ENCODE data around the gene HPCAL1. TPM values are rescaled to one million over a fixed set of nuclear protein-coding genes. Genes with fewer than 3 reads are reported as not detected.
A peak's percentile ranks its signal among the peaks of the same experiment; 100 is the strongest.

The HPCAL1 gene
- total RNA-seq, 1 donor from 2014 or later, result 72.2 TPM

- DNase-seq, result no peak
Measured at GRCh38 chr2:10338270-10339188, 35.8 kb downstream of the HPCAL1 start.

- peak; percentile 15 for DNase-seq
Measured at GRCh38 chr2:10339647-10340592, 37.2 kb downstream of the HPCAL1 start.

- no peak for DNase-seq
Measured at GRCh38 chr2:10340593-10340975, 37.9 kb downstream of the HPCAL1 start.

GRCh38 chr2:10341193-10341592, 38.5 kb downstream of the HPCAL1 start:
- DNase-seq, result no peak

- no peak for DNase-seq
Measured at GRCh38 chr2:10342245-10342951, 39.7 kb downstream of the HPCAL1 start.

- DNase-seq, result no peak
Measured at GRCh38 chr2:10343191-10343590, 40.5 kb downstream of the HPCAL1 start.

- DNase-seq, result no peak
Measured at GRCh38 chr2:10343658-10344057, 41.0 kb downstream of the HPCAL1 start.

- no peak for DNase-seq
Measured at GRCh38 chr2:10344105-10345066, 41.7 kb downstream of the HPCAL1 start.

GRCh38 chr2:10345126-10345525, 42.4 kb downstream of the HPCAL1 start:
- no peak for DNase-seq

- DNase-seq, result peak; percentile 34
Measured at GRCh38 chr2:10345813-10346212, 43.1 kb downstream of the HPCAL1 start.

- DNase-seq, result peak; percentile 48
Measured at GRCh38 chr2:10346929-10347561, 44.3 kb downstream of the HPCAL1 start.

- peak; percentile 31 for DNase-seq
Measured at GRCh38 chr2:10347562-10347948, 44.9 kb downstream of the HPCAL1 start.

- DNase-seq, result peak; percentile 49
Measured at GRCh38 chr2:10348891-10349290, 46.2 kb downstream of the HPCAL1 start.

- no peak for DNase-seq
Measured at GRCh38 chr2:10350761-10351160, 48.1 kb downstream of the HPCAL1 start.

- no peak for DNase-seq
Measured at GRCh38 chr2:10352361-10352760, 49.7 kb downstream of the HPCAL1 start.

- DNase-seq, result no peak
Measured at GRCh38 chr2:10352972-10353371, 50.3 kb downstream of the HPCAL1 start.

GRCh38 chr2:10353931-10354330, 51.2 kb downstream of the HPCAL1 start:
- no peak for DNase-seq

GRCh38 chr2:10354399-10354798, 51.7 kb downstream of the HPCAL1 start:
- DNase-seq, result no peak

GRCh38 chr2:10355471-10356438, 53.1 kb downstream of the HPCAL1 start:
- DNase-seq, result no peak

GRCh38 chr2:10356439-10356811, 53.7 kb downstream of the HPCAL1 start:
- DNase-seq, result no peak

All from dermis blood vessel endothelial cell (primary cell).